GM21447 (cell line): ENCODE measurements around the gene KMT2C.
"Not testable (repeated sequence)": the region's sequence is repeated elsewhere in the genome, so short reads cannot be mapped to it uniquely, and the experiment has no call there.

Experiments used
- ATAC-seq: cut with Tn5 transposase; IDR thresholded peaks from one replicate; pipeline ENCODE4 v1.9.1; 2021; ENCODE audit not compliant: unreplicated experiment

KMT2C gene

GRCh38 chr7:152435384-152436110 lies at the start of gene KMT2C:
Gene KMT2C (minus strand): TSS chr7:152436003. CDS start chr7:152435786, 217 bp downstream.
- peak; percentile 5 for ATAC-seq

GRCh38 chr7:152481082-152481481 lies 45.3 kb upstream of the KMT2C start:
- no peak for ATAC-seq

DNA sequence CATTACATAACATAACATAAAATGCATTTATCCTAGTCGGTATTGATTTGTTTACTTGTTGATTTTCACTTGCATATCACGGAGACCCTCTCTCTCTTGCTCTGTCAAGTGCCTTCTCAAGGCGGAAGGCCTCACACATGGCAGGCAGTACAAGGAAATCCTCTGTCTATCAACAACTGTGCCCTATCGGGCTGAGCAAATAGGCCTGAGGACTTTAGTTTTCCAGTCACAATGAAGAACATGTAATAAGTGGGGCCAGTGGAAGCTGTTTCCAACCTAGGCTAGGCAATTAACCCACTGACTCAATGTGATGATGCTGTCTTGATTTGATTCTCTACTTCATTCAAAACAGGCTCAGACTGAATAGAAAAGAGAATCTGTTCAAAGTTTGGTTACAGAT lies 44.9 kb upstream of the KMT2C start:
- ATAC-seq, result no peak

- ATAC-seq, result no peak
Observed at GRCh38 chr7:152479595-152479994, 43.8 kb upstream of the KMT2C start.

DNA sequence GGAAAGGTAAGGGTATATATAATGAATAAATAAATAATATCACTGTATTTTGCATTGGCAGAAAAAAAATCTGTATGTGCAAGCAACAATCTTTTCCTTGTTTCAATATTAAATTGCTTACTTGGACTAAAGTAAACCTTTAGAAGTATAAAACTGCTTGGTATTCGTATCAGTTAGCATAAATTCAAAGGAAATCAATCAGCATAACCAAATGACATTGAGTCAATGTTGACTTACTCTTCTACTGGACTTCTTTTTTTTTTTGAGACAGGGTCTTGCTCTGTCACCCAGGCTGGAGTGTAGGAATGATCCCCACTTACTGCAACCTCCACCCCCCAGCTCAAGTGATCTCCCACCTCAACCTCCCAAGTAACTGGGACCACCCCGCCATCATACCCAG lies 42.3 kb upstream of the KMT2C start:
- ATAC-seq, result no peak

DNA sequence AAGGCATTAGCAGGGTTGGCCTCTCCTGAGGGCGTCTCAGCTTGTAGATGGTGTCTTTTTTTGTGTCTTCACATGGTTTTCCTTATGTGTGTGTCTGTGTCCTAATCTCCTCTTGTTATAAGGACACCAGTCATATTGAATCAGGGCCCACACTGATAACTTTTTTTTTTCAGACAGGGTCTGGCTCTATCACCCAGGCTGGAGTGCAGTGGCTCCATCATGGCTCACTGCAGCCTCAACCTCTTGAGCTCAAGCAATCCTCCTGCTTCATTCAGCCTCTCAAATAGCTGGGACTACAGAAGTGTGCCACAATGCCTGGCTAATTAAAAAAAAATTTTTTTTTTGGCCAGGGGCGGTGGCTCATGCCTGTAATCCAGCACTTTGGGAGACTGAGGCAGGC lies 41.3 kb upstream of the KMT2C start:
- ATAC-seq, result no peak

GRCh38 chr7:152476551-152476950 lies 40.7 kb upstream of the KMT2C start:
- no peak for ATAC-seq

DNA sequence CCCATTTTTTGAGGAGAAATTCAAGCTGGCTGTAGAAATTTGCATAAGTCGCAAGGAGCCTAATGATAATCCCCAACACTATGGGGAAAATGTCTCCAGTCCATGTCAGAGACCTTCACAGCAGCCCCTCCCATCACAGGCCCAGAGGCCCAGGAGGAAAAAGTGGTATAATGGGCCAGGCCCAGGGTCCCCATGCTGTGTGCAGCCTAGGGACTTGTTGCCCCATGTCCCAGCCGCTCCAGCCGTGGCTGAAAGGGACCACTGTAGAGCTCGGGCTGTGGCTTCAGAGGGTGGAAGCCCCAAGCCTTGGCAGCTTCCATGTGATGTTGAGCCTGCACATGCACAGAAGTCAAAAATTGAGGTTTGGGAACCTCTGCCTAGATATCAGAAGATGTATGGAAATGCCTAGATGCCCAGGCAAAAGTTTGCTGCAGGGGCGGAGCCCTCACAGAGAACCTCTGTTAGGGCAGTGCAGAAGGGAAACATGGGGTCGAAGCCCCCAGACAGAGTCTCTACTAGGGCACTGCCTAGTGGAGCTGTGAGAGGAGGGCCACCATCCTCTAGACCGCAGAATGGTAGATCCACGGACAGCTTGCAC lies 35.3 kb upstream of the KMT2C start:
- ATAC-seq, result not testable (repeated sequence)

- not testable (repeated sequence) for ATAC-seq
Observed at GRCh38 chr7:152470251-152471022, 34.6 kb upstream of the KMT2C start.

GRCh38 chr7:152469576-152469975 lies 33.8 kb upstream of the KMT2C start:
- not testable (repeated sequence) for ATAC-seq

DNA sequence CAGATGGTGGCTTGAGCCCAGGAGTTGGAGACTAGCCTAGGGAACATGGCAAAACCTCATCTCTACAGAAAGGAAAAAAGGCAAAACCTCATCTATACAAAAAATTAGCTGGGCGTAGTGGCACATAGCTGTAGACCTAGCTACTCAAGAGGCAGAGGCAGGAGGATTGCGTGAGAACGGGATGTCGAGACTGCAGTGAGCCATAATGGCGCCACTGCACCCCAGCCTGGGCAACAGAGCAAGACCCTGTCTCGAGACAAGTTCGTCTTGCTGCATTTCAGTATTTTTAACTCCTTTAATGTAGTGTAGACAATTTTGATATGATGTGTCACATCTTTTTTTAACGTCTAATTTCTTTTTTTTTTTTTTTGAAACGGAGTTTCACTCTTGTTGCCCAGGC lies 31.4 kb upstream of the KMT2C start:
- ATAC-seq, result no peak

DNA sequence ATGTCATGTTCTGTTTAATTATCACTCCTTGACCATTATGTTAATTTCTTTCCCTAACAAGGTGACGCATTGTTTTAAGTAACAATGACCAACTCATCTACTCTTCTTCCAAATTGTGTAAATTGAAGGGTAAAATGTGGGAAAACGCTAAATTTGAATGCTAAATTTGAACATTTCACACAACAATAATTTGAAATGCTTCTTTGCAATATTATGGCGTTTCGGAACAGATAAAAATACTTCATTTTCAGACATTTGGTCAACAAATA lies 29.2 kb upstream of the KMT2C start:
- ATAC-seq, result no peak

- peak; percentile 32 for ATAC-seq
Observed at GRCh38 chr7:152464312-152465118, 28.7 kb upstream of the KMT2C start.

DNA sequence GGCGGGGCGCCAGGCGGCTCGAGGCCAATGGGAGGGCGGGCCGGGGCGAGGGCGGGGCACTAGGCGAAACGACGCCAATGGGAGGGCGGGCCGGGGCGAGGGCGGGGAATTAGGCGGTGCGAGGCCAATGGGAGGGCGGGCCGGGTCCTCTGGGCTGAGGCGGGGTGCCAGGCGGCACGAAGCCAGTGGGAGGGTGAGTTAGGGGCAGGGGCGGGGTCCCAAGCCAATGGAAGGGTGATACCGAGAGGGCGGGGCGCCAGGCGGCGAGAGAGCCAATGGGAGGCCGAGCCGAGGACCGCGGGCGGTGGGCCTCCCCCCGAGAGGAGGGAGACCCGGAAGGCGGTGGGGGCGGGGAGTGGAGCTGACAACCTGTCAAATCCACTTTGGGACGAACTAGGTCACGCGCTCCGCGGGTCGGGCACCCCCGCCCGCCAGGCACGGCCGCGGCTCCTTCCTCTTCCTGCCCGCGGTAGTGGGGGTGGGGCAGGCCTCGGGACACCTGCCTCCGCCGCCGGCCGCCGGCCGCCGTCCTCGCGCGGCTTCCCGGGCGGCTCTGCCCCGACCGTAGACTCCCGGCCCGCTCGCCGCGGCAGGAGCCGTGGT lies 28.0 kb upstream of the KMT2C start:
- ATAC-seq, result peak; percentile 86

DNA sequence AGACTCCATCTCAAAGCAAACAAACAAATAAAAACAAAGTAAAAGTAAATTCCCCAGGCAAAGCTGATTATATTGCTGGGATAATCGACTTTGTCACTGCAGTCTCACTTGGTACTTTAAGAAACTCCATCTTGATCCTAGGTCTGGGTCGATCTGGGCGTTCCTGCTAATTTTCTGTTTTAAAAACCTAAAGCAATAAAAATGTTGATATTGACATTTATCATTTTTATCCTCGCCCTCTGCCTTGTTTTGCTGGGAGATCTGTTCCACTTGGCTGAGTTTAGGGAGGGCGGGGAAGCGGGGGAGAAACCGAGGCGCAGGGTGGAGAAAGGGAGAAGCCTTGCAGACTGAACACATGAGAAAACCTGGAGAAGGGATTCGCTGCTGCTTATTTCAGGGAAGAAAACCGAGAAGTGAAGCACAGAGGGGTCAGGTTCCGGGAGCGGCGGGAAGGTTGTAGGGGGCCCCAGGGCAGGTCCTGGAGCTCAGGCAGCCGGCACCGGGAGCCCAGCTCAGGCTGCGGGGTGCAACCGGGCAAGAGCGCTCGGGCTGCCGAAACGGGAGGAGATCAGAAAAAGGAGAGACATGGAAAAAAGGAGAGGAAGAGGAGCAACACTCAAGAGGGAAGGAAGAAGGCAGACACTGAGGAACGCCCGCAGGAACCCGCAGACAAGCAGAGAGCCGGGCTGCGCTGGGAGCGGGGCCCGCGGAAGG lies 27.3 kb upstream of the KMT2C start:
- ATAC-seq, result peak; percentile 15

- ATAC-seq, result no peak
Observed at GRCh38 chr7:152459724-152460251, 24.0 kb upstream of the KMT2C start.

GRCh38 chr7:152451356-152451755 lies 15.6 kb upstream of the KMT2C start:
- ATAC-seq, result no peak

DNA sequence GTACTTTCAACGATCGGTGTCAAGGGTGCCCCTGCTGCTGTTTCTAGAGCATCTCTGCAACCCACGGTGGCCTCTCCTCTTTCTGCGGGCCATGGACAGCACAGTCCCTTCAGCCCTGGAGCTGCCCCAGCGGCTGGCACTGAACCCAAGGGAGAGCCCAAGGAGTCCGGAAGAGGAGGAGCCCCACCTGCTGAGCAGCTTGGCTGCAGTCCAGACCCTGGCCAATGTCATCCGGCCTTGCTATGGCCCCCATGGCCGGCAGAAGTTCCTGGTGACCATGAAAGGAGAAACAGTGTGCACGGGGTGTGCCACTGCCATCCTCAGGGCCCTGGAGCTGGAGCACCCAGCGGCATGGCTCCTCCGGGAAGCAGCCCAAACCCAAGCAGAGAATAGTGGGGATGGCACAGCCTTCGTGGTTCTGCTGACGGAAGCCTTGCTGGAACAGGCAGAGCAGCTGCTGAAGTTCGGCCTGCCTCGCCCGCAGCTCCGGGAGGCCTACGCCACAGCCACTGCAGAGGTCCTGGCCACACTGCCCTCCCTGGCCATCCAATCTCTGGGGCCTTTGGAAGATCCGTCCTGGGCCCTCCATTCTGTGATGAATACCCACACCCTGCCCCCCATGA lies 9.7 kb upstream of the KMT2C start:
- not testable (repeated sequence) for ATAC-seq

- ATAC-seq, result no peak
Observed at GRCh38 chr7:152443586-152443985, 7.8 kb upstream of the KMT2C start.
